GM12878 (cell line): ENCODE results near the gene BMP8B. TPM values are rescaled to one million over a fixed set of nuclear protein-coding genes. Genes with fewer than 3 reads are reported as not detected.

Experiments
- CUX1 ChIP-seq: IDR thresholded peaks from 2 replicates; pipeline ENCODE4 v1.6.1; 2012; ENCODE audit warnings: improper control_type of control experiment, low read depth, low read length; ENCODE audit not compliant: insufficient replicate concordance
- KDM1A ChIP-seq: fragments of 200-600 bp; sonication (generic); IDR thresholded peaks from 2 replicates; pipeline ENCODE4 v1.6.1; 2016; ENCODE audit warnings: borderline replicate concordance
- NR2C1 ChIP-seq: fragments of 450-650 bp; IDR thresholded peaks from 2 replicates; pipeline ENCODE4 v1.6.1; 2017; ENCODE audit warnings: antibody characterized with exemption, mild to moderate bottlenecking, moderate library complexity
- PBX3 ChIP-seq: IDR thresholded peaks from 2 replicates; pipeline ENCODE4 v1.6.1; 2011; ENCODE audit warnings: mild to moderate bottlenecking, low read depth, low read length, moderate library complexity; ENCODE audit not compliant: insufficient replicate concordance
- SREBF1 ChIP-seq: IDR thresholded peaks from 2 replicates; pipeline ENCODE4 v1.6.1; 2012; ENCODE audit warnings: mild to moderate bottlenecking, low read length
- ZNF687 ChIP-seq: fragments of 450-650 bp; IDR thresholded peaks from 2 replicates; pipeline ENCODE4 v1.6.1; 2017; ENCODE audit warnings: mild to moderate bottlenecking, moderate library complexity
- polyA plus RNA-seq, 11 experiments: library from polyadenylated mRNA; depleted of rRNA in 4 of 11; unstranded in 6 of 11; stranded (reverse) in 5 of 11; fragments of >200 nt; fragmentation: Nextera tagmentation in 4 of 11; fragmentation: Illumina TruSeq in 1 of 11; extraction: Ambion mirVana in 4 of 11; extraction: Trizol in 1 of 11; gene quantifications; 1 replicate in 1 of 11; 2 replicates in 10 of 11; pipeline versions ENCODE4 v1.2.1 to v1.2.3, GENCODE V29; 2011 to 2016; ENCODE audit warnings: inconsistent platforms in 2 of 11, missing spikeins in 2 of 11, low read depth in 1 of 11
- total RNA-seq, 4 experiments: library from RNA; depleted of rRNA in 3 of 4; stranded (reverse); fragments of >200 nt in 3 of 4; fragmentation: Illumina TruSeq in 1 of 4; extraction: Trizol in 1 of 4; gene quantifications; 2 replicates each; pipeline versions ENCODE4 v1.2.1 to v1.2.3, GENCODE V29; 2013 to 2021
- TF ChIP-seq, protein P1 (sequence below): fragments of 150-350 bp; IDR thresholded peaks from 2 replicates; pipeline ENCODE4 v1.6.1; 2014; ENCODE audit warnings: mild to moderate bottlenecking, low read depth, low read length

Gene BMP8B
- total and polyA plus RNA-seq, 10 of the 15 experiments (the other 5 are each of a cell fraction or from before 2014, with no cell fraction given): 0.09 to 1.2 (median 0.52) TPM

GRCh38 chr1:39752703-39753102, 36.0 kb downstream of the BMP8B start (continued):
- TF ChIP-seq CUX1: no peak
- TF ChIP-seq PBX3: no peak
- no peak for TF ChIP-seq ZNF687
- TF ChIP-seq NR2C1: no peak
- TF ChIP-seq KDM1A: no peak
- no peak for TF ChIP-seq SREBF1
- TF ChIP-seq, protein P1, sequence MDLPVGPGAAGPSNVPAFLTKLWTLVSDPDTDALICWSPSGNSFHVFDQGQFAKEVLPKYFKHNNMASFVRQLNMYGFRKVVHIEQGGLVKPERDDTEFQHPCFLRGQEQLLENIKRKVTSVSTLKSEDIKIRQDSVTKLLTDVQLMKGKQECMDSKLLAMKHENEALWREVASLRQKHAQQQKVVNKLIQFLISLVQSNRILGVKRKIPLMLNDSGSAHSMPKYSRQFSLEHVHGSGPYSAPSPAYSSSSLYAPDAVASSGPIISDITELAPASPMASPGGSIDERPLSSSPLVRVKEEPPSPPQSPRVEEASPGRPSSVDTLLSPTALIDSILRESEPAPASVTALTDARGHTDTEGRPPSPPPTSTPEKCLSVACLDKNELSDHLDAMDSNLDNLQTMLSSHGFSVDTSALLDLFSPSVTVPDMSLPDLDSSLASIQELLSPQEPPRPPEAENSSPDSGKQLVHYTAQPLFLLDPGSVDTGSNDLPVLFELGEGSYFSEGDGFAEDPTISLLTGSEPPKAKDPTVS: no peak
